ENCODE measurements around the gene AKR7A2. TPM values are rescaled to one million over a fixed set of nuclear protein-coding genes. Genes with fewer than 3 reads are reported as not detected.

AKR7A2 gene
- total and polyA plus RNA-seq, 10 of the 15 experiments (the other 5 are each of a cell fraction or from before 2014, with no cell fraction given), result 1.3 to 114 (median 48.0) TPM

DNA sequence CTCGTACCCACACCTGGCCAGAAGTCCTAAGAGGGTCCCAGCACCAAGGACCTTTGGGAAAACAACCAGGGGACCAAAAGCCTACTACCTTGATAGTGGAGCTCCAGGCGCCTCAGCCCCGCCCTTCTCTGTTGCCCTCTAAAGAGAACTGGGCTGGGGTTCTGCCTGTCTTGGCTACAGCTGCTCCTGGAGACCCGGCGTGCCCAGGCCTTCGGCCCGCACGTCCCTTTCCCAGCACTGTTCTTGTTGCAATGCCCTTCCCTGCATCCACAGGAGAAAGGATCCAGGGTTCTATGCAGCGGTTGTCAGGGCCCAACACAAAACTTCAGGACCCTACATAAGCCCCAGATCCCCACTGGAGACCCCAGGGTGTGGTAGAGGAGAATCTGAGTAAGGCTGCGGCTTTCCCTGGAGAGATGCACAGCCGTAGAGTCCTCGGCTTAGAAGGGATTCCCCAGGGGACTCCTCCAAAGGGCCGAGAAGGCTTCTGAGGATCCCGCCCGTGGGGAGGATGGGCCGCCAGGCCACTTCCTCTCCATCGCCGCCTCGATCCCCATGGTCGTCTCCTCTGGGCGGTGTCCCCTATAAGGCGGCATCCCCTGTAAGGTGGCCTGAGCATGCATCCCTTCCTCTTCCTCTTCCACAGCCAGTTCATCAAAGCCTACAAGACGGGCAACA is 12.2 kb upstream of the AKR7A2 start:
- FAIRE-seq (no peak), ATAC-seq (no peak), DNase-seq (ENCODE audit: low read depth, low spot score) (no peak)
- no peaks in the 10 kb centered on the region for H3K9me3 ChIP-seq (replicated peaks; ENCODE audit: control insufficient read depth, insufficient read depth, low read length)
- 94% methylated on average over 23 of the region's 23 CpGs for WGBS (ENCODE audit: insufficient coverage, insufficient replicate concordance, low lambda C conversion rate, missing lambda C conversion rate)
- H3K36me3 ChIP-seq (ENCODE audit: control insufficient read depth in 2 of 2, insufficient read depth in 2 of 2, low read length in 1 of 2), result peaks cover 4 to 12% of the 10 kb centered on the region in 2 experiments; a peak in 3 of 4 replicates
- no peak overlapping the region for H2AFZ ChIP-seq (ENCODE audit: control insufficient read depth, low read depth, low read length)
- in situ Hi-C loops (cut with MboI) (no loop called here), intact Hi-C loops (cut with micrococcal nuclease; ENCODE audit: unreplicated experiment) (no loop called here)
- ChIA-PET POLR2A (no interaction called here), SMC1A (ENCODE audit: uncharacterized antibody, unreplicated experiment) (no interaction called here), RAD21 (ENCODE audit: unreplicated experiment) (no interaction called here), CTCF (no interaction called here)
- no peak overlapping the region for H3K9ac ChIP-seq (ENCODE audit: control insufficient read depth, insufficient read depth, low read length)
- BruUV-seq (replicated peaks), result no TSS peak
- no peak overlapping the region for H3K27ac ChIP-seq (ENCODE audit: control insufficient read depth, insufficient read depth)
- TF ChIP-seq PAX8 (IDR thresholded peaks at IDR 0.05), result no peak
- TF ChIP-seq BRCA1 (IDR thresholded peaks at IDR 0.05; ENCODE audit: low read depth, low read length), result no peak
- TF ChIP-seq, protein P1, sequence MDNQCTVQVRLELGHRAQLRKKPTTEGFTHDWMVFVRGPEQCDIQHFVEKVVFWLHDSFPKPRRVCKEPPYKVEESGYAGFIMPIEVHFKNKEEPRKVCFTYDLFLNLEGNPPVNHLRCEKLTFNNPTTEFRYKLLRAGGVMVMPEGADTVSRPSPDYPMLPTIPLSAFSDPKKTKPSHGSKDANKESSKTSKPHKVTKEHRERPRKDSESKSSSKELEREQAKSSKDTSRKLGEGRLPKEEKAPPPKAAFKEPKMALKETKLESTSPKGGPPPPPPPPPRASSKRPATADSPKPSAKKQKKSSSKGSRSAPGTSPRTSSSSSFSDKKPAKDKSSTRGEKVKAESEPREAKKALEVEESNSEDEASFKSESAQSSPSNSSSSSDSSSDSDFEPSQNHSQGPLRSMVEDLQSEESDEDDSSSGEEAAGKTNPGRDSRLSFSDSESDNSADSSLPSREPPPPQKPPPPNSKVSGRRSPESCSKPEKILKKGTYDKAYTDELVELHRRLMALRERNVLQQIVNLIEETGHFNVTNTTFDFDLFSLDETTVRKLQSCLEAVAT (IDR thresholded peaks at IDR 0.05), result no peak
- no peak for TF ChIP-seq DPF2 (IDR thresholded peaks at IDR 0.05)
- TF ChIP-seq, protein P2, sequence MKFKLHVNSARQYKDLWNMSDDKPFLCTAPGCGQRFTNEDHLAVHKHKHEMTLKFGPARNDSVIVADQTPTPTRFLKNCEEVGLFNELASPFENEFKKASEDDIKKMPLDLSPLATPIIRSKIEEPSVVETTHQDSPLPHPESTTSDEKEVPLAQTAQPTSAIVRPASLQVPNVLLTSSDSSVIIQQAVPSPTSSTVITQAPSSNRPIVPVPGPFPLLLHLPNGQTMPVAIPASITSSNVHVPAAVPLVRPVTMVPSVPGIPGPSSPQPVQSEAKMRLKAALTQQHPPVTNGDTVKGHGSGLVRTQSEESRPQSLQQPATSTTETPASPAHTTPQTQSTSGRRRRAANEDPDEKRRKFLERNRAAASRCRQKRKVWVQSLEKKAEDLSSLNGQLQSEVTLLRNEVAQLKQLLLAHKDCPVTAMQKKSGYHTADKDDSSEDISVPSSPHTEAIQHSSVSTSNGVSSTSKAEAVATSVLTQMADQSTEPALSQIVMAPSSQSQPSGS (IDR thresholded peaks at IDR 0.05; ENCODE audit: low read length), result no peak
- TF ChIP-seq, protein P3, sequence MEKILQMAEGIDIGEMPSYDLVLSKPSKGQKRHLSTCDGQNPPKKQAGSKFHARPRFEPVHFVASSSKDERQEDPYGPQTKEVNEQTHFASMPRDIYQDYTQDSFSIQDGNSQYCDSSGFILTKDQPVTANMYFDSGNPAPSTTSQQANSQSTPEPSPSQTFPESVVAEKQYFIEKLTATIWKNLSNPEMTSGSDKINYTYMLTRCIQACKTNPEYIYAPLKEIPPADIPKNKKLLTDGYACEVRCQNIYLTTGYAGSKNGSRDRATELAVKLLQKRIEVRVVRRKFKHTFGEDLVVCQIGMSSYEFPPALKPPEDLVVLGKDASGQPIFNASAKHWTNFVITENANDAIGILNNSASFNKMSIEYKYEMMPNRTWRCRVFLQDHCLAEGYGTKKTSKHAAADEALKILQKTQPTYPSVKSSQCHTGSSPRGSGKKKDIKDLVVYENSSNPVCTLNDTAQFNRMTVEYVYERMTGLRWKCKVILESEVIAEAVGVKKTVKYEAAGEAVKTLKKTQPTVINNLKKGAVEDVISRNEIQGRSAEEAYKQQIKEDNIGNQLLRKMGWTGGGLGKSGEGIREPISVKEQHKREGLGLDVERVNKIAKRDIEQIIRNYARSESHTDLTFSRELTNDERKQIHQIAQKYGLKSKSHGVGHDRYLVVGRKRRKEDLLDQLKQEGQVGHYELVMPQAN (conservative IDR thresholded peaks at IDR 0.05), result no peak
- TF ChIP-seq ZZZ3 (IDR thresholded peaks at IDR 0.05; ENCODE audit: control insufficient read depth, insufficient read length, low read depth), result no peak
- TF ChIP-seq NFIC (IDR thresholded peaks at IDR 0.05; ENCODE audit: low read depth, low read length), result no peak
- TF ChIP-seq SIX5 (IDR thresholded peaks at IDR 0.05; ENCODE audit: low read depth, low read length, severe bottlenecking), result no peak
- no peak for TF ChIP-seq PML (IDR thresholded peaks at IDR 0.05; ENCODE audit: low read length)
- no peak for TF ChIP-seq JUND (IDR thresholded peaks at IDR 0.05; ENCODE audit: low read depth, low read length)
- no peak for TF ChIP-seq EED (IDR thresholded peaks at IDR 0.05; ENCODE audit: low read depth)
- TF ChIP-seq NR2C2 (IDR thresholded peaks at IDR 0.05; ENCODE audit: borderline replicate concordance, control insufficient read depth, insufficient read length, low read depth), result no peak
- TF ChIP-seq RELA (IDR thresholded peaks at IDR 0.05; ENCODE audit: borderline replicate concordance, partially characterized antibody), result no peak
- no peak for TF ChIP-seq SMAD1 (IDR thresholded peaks at IDR 0.05; ENCODE audit: low read depth, partially characterized antibody)
- no peak for TF ChIP-seq TAF1 (IDR thresholded peaks at IDR 0.05; ENCODE audit: borderline replicate concordance, low read depth, low read length)
- TF ChIP-seq BCL11A (IDR thresholded peaks at IDR 0.05; ENCODE audit: low read depth, low read length), result no peak
- no peak for TF ChIP-seq MEF2B (IDR thresholded peaks at IDR 0.05; ENCODE audit: partially characterized antibody, poor library complexity, severe bottlenecking)
- H4K20me1 ChIP-seq (ENCODE audit: control insufficient read depth, insufficient read depth), result no peaks in the 10 kb centered on the region
- no peak overlapping the region for H3K4me3 ChIP-seq
- H3K4me2 ChIP-seq (ENCODE audit: control insufficient read depth, insufficient read depth), result no peak overlapping the region
- no peaks in the 10 kb centered on the region for H3K79me2 ChIP-seq (ENCODE audit: control insufficient read depth, insufficient read depth, low read length)
- H3K27me3 ChIP-seq (replicated peaks in 1 of 2; ENCODE audit: control insufficient read depth in 2 of 2, insufficient read depth in 2 of 2, low read length in 1 of 2), result no peaks in the 10 kb centered on the region
- no peaks in the 10 kb centered on the region for H3K4me1 ChIP-seq (ENCODE audit: control insufficient read depth, insufficient read depth, low read length)
